Ishikawa (cell line): ENCODE results near the gene RNF44.

Experiments used
- CEBPB ChIP-seq: IDR thresholded peaks from 2 replicates; pipeline ENCODE4 v1.6.1; 2012
- CREB1 ChIP-seq: IDR thresholded peaks from 2 replicates; pipeline ENCODE4 v1.6.1; 2012; ENCODE audit warnings: low read depth
- EGR1 ChIP-seq: IDR thresholded peaks from 2 replicates; pipeline ENCODE4 v1.6.1; 2012
- EP300 ChIP-seq: IDR thresholded peaks from 2 replicates; pipeline ENCODE4 v1.6.1; 2012; ENCODE audit warnings: borderline replicate concordance
- FOXM1 ChIP-seq: IDR thresholded peaks from 2 replicates; pipeline ENCODE4 v1.6.1; 2012; ENCODE audit warnings: low read depth, borderline replicate concordance
- MAX ChIP-seq: IDR thresholded peaks from 2 replicates; pipeline ENCODE4 v1.6.1; 2012
- NFIC ChIP-seq: IDR thresholded peaks from 2 replicates; pipeline ENCODE4 v1.6.1; 2012
- RAD21 ChIP-seq: IDR thresholded peaks from 2 replicates; pipeline ENCODE4 v1.6.1; 2012; ENCODE audit warnings: low read depth
- REST ChIP-seq: IDR thresholded peaks from 2 replicates; pipeline ENCODE4 v1.6.1; 2012; ENCODE audit warnings: low read depth, mild to moderate bottlenecking
- TAF1 ChIP-seq: IDR thresholded peaks from 2 replicates; pipeline ENCODE4 v1.6.1; 2012; ENCODE audit warnings: low read depth, mild to moderate bottlenecking
- TCF12 ChIP-seq: IDR thresholded peaks from 2 replicates; pipeline ENCODE4 v1.6.1; 2012; ENCODE audit warnings: low read depth
- TEAD4 ChIP-seq: IDR thresholded peaks from 2 replicates; pipeline ENCODE4 v1.6.1; 2012
- YY1 ChIP-seq: IDR thresholded peaks from 2 replicates; pipeline ENCODE4 v1.6.1; 2012; ENCODE audit warnings: low read depth
- ZBTB7A ChIP-seq: IDR thresholded peaks from 2 replicates; pipeline ENCODE4 v1.6.1; 2012; ENCODE audit warnings: low read depth
- TF ChIP-seq, protein P1 (sequence below): IDR thresholded peaks from 2 replicates; pipeline ENCODE4 v1.6.1; 2012

RNF44 gene

DNA sequence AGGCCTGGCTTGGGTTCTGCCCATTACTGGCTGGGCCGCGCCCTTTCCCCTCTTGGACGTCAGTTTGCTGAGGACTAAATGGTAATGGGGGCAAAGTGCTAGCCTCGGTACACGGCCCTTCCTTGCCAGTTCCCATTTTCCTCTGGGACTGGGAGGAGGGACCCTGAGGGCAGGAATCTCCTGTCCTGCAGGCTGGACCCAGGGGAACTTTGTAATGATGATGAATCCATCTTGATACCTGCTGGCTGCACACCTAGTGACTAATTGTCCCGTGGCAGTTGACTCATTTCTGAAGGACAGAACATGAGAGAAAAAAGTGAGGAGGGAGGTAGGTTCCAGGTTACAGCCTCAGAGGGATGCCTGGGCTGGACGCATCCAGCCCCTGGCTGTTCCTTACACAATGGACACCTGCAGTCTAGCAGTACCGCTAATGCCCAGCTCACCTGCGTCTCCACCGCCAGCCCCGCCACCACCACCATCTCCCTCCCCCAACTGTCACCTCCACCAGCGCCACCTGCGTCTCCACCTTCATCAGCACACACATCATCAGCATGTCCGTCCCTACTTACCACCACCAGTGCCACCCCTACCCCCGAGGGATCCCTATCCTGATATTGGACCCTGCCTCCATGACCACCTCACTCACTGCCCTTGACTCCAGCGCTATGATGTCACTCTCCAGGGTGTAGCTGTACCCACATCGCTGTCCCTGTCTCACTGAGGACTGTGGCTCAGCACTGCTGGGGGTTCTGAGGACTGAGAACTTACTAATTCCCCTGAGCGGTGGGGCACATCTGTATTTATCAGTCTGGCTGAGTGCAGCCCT lies 16.3 kb upstream of the RNF44 start:
- TF ChIP-seq ZBTB7A = no peak
- TF ChIP-seq RAD21 = no peak
- no peak for TF ChIP-seq TEAD4
- TF ChIP-seq CREB1 = no peak
- TF ChIP-seq CEBPB = no peak
- TF ChIP-seq NFIC = no peak
- TF ChIP-seq MAX = no peak
- no peak for TF ChIP-seq TCF12

- TF ChIP-seq ZBTB7A = no peak
Measured at GRCh38 chr5:176552332-176552869, 15.2 kb upstream of the RNF44 start.

GRCh38 chr5:176550275-176550831 lies 13.2 kb upstream of the RNF44 start:
- TF ChIP-seq CEBPB (no peak), ZBTB7A (no peak), NFIC (no peak), RAD21 (no peak), TEAD4 (no peak), FOXM1 (no peak), EP300 (no peak), MAX (no peak), CREB1 (no peak), TCF12 (no peak), YY1 (no peak), EGR1 (no peak)
- TF ChIP-seq, protein P1, sequence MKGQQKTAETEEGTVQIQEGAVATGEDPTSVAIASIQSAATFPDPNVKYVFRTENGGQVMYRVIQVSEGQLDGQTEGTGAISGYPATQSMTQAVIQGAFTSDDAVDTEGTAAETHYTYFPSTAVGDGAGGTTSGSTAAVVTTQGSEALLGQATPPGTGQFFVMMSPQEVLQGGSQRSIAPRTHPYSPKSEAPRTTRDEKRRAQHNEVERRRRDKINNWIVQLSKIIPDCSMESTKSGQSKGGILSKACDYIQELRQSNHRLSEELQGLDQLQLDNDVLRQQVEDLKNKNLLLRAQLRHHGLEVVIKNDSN = no peak

- TF ChIP-seq CREB1 (no peak), REST (no peak)
Measured at GRCh38 chr5:176549871-176550270, 12.7 kb upstream of the RNF44 start.

- TF ChIP-seq, protein P1 = no peak
- no peak for TF ChIP-seq YY1
Measured at GRCh38 chr5:176548967-176549444, 11.8 kb upstream of the RNF44 start, which contains the start of gene CDHR2. CDHR2 (plus strand) TSS chr5:176549342; CDS start chr5:176565353, 16,011 bp downstream.

GRCh38 chr5:176547802-176548201 lies 10.6 kb upstream of the RNF44 start:
- TF ChIP-seq TCF12 (no peak), TAF1 (no peak), RAD21 (no peak), FOXM1 (no peak), REST (no peak), CREB1 (no peak), NFIC (no peak), MAX (no peak), YY1 (no peak), TEAD4 (no peak), CEBPB (no peak), ZBTB7A (no peak)
- TF ChIP-seq, protein P1 = no peak
